ENCODE data around the gene CDH23.

CDH23 gene

GRCh38 chr10:71522442-71523144 is 125.9 kb downstream of the CDH23 start:
- DNase-seq, result no peak

GRCh38 chr10:71523756-71524155 is 127.0 kb downstream of the CDH23 start:
- DNase-seq, result no peak

GRCh38 chr10:71525092-71525491 is 128.4 kb downstream of the CDH23 start:
- no peak for DNase-seq

GRCh38 chr10:71525721-71526120 is 129.0 kb downstream of the CDH23 start:
- DNase-seq, result no peak

GRCh38 chr10:71526653-71527052 is 129.9 kb downstream of the CDH23 start:
- DNase-seq, result no peak

- DNase-seq, result no peak
Measured at GRCh38 chr10:71527135-71527534, 130.4 kb downstream of the CDH23 start.

- DNase-seq, result no peak
Measured at GRCh38 chr10:71528371-71529206, 131.9 kb downstream of the CDH23 start.

- no peak for DNase-seq
Measured at GRCh38 chr10:71529207-71529827, 132.6 kb downstream of the CDH23 start.

GRCh38 chr10:71530781-71531180 is 134.1 kb downstream of the CDH23 start:
- DNase-seq, result no peak

GRCh38 chr10:71531485-71532446 is 135.0 kb downstream of the CDH23 start:
- no peak for DNase-seq

- DNase-seq, result no peak
Measured at GRCh38 chr10:71532878-71533277, 136.2 kb downstream of the CDH23 start.

- no peak for DNase-seq
Measured at GRCh38 chr10:71533936-71534335, 137.2 kb downstream of the CDH23 start.

- DNase-seq, result no peak
Measured at GRCh38 chr10:71534568-71535194, 138.0 kb downstream of the CDH23 start.

- DNase-seq, result no peak
Measured at GRCh38 chr10:71536332-71536731, 139.6 kb downstream of the CDH23 start.

GRCh38 chr10:71537125-71537524 is 140.4 kb downstream of the CDH23 start:
- DNase-seq, result no peak

GRCh38 chr10:71537681-71538080 is 141.0 kb downstream of the CDH23 start:
- no peak for DNase-seq

GRCh38 chr10:71538608-71539260 is 142.0 kb downstream of the CDH23 start:
- DNase-seq, result no peak

GRCh38 chr10:71539442-71540118 is 142.9 kb downstream of the CDH23 start:
- no peak for DNase-seq

- no peak for DNase-seq
Measured at GRCh38 chr10:71542478-71542877, 145.8 kb downstream of the CDH23 start.

- no peak for DNase-seq
Measured at GRCh38 chr10:71543608-71544170, 147.0 kb downstream of the CDH23 start.

- DNase-seq, result no peak
Measured at GRCh38 chr10:71545001-71545400, 148.3 kb downstream of the CDH23 start.
